Suprapubic skin (tissue), 4 donors: ENCODE results near the gene CHN2. TPM values are rescaled to one million over a fixed set of nuclear protein-coding genes. Genes with fewer than 3 reads are reported as not detected.

Experiments
- DNase-seq, 2 donors: peaks; one replicate each; pipeline ENCODE4 v3.0.0-alpha.2; 2019; ENCODE audit warnings: low spot score in 2 of 2
- H3K27ac ChIP-seq: fragments of 200-600 bp; sonication (generic); one replicate; pipeline ENCODE4 v1.5.1; 2019
- H3K27me3 ChIP-seq: fragments of 200-600 bp; sonication (generic); one replicate; pipeline ENCODE4 v1.5.1; 2019
- H3K36me3 ChIP-seq: fragments of 200-600 bp; sonication (generic); one replicate; pipeline ENCODE4 v1.5.1; 2019
- H3K4me1 ChIP-seq: fragments of 200-600 bp; sonication (generic); one replicate; pipeline ENCODE4 v1.5.1; 2019
- H3K4me3 ChIP-seq: fragments of 200-600 bp; sonication (generic); one replicate; pipeline ENCODE4 v1.5.1; 2019; ENCODE audit warnings: mild to moderate bottlenecking
- H3K9me3 ChIP-seq: fragments of 200-600 bp; sonication (generic); one replicate; pipeline ENCODE4 v1.5.1; 2019
- EP300 ChIP-seq: sonication (generic); formaldehyde crosslinking; IDR thresholded peaks from one replicate; pipeline ENCODE4 v1.6.1; 2017; ENCODE audit warnings: antibody characterized with exemption
- POLR2A ChIP-seq, 2 donors: fragments of 450-650 bp; IDR thresholded peaks; one replicate each; pipeline ENCODE4 v1.6.1; 2017; ENCODE audit warnings: antibody characterized with exemption in 2 of 2, mild to moderate bottlenecking in 2 of 2, moderate library complexity in 2 of 2
- POLR2AphosphoS5 ChIP-seq, 3 donors: sonication (generic); formaldehyde crosslinking; IDR thresholded peaks; one replicate each; pipeline ENCODE4 v1.6.1; 2017; ENCODE audit warnings: antibody characterized with exemption in 3 of 3
- WGBS: methylation state at CpG from one replicate; pipeline ENCODE4 v1.1.5; 2018; 5-methylcytosine and 5-hydroxymethylcytosine counted together
- total RNA-seq, 4 donors: library from RNA; depleted of rRNA; stranded (reverse); fragments of >200 nt; gene quantifications; one replicate each; pipeline ENCODE4 v1.1.0, GENCODE V29; 2016
- TF ChIP-seq, protein P1 (sequence below), 2 donors: fragments of 200-600 bp in 1 of 2; fragments of 450-650 bp in 1 of 2; sonication (generic) in 1 of 2; IDR thresholded peaks; one replicate each; pipeline ENCODE4 v1.5.1; 2016 to 2019; ENCODE audit warnings: antibody characterized with exemption in 2 of 2, mild to moderate bottlenecking in 1 of 2, moderate library complexity in 1 of 2

CHN2 gene
- total RNA-seq, 4 donors from 2014 or later = 3.3 to 9.6 (median 6.2) TPM

DNA sequence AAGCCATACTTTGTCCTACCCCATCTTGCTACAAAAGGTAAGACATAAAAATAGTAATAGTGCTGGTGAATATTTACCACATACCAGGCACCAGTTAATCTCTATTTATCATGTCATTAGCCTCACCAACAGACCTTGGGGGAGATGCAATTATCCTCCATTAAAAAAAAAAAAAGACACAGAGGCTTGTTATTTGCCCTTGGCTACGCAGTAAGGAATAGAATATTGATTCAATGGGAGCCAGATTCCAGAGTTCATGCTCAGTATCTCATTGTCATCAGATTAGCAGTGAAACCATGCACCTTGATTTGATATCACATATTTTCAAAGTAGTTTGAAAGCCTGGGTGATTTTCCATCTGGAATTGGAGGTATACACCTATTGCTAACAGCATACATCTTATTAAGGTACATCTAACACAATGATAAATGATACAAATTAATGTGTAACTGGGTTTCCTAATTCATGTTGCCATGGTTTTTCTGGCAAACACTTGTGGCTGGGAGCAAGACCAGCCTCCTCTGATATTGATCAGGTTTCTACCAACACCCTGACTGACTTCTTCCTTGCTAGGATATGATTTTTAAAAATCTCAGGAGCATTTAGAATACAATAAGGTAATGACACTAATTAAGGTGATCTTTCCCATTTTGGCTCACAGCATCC, 301.9 kb downstream of the CHN2 start:
- H3K4me3 ChIP-seq = no peak overlapping the region

DNA sequence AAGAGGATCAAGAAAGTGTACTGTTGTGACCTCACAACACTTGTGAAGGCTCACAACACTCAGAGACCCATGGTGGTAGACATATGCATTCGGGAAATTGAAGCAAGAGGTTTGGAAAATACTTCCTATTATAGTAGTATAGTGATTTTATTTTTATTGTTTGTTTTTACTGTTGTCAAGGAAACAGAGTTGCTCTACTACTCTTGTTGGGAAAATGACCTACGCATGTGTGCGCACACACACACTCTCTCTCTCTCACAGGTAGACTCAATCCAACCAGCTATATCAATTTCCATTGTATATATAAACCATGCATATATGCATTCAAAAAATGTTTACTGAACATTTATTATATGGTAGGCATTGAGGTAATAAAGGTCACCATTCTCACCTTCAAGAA, 305.4 kb downstream of the CHN2 start:
- Histone ChIP-seq H3K4me3 (no peak overlapping the region), H3K27ac (no peak overlapping the region), H3K9me3 (no peaks in the 10 kb centered on the region), H3K27me3 (no peaks in the 10 kb centered on the region), H3K36me3 (no peaks in the 10 kb centered on the region), H3K4me1 (no peaks in the 10 kb centered on the region)
- DNase-seq = no peak
- TF ChIP-seq POLR2A (IDR thresholded peaks at IDR 0.05) = no peak
- TF ChIP-seq, protein P1, sequence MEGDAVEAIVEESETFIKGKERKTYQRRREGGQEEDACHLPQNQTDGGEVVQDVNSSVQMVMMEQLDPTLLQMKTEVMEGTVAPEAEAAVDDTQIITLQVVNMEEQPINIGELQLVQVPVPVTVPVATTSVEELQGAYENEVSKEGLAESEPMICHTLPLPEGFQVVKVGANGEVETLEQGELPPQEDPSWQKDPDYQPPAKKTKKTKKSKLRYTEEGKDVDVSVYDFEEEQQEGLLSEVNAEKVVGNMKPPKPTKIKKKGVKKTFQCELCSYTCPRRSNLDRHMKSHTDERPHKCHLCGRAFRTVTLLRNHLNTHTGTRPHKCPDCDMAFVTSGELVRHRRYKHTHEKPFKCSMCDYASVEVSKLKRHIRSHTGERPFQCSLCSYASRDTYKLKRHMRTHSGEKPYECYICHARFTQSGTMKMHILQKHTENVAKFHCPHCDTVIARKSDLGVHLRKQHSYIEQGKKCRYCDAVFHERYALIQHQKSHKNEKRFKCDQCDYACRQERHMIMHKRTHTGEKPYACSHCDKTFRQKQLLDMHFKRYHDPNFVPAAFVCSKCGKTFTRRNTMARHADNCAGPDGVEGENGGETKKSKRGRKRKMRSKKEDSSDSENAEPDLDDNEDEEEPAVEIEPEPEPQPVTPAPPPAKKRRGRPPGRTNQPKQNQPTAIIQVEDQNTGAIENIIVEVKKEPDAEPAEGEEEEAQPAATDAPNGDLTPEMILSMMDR (IDR thresholded peaks at IDR 0.05) = no peak
- TF ChIP-seq POLR2AphosphoS5 (IDR thresholded peaks at IDR 0.05) = no peak
- TF ChIP-seq EP300 = no peak
- WGBS = 85% methylated on average over 3 of the region's 3 CpGs

More for the DNA sequence above, 301.9 kb downstream of the CHN2 start:
- Histone ChIP-seq H3K36me3 (no peaks in the 10 kb centered on the region), H3K4me1 (no peaks in the 10 kb centered on the region), H3K9me3 (no peaks in the 10 kb centered on the region), H3K27me3 (no peaks in the 10 kb centered on the region), H3K27ac (no peak overlapping the region)
- TF ChIP-seq POLR2A (IDR thresholded peaks at IDR 0.05) (no peak), POLR2AphosphoS5 (IDR thresholded peaks at IDR 0.05) (no peak), EP300 (no peak)
- TF ChIP-seq, protein P1 (IDR thresholded peaks at IDR 0.05) = no peak
- 83% methylated on average over 1 of the region's 1 CpG for WGBS
- no peak for DNase-seq

DNA sequence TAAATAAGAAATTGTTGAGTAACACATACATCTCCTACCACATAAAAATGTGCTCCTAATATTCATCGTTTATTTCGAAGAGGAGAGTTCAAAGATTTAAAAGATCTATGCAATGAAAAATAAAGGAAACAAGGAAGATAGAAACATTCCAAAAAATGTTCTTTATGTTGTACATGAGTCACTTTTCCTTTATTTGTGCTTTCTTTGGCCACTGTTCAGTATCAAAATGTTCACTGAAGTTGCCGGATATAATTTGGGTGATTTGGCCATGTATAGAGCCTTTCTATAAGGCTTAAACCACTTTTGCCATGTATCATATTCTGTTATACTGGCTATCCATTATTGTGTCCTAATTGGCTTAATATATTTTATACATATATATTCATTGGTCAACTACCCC, 306.1 kb downstream of the CHN2 start:
- DNase-seq = no peak
- H3K4me1 ChIP-seq = no peaks in the 10 kb centered on the region
- H3K4me3 ChIP-seq = no peak overlapping the region
- 94% methylated on average over 3 of the region's 3 CpGs for WGBS
- no peak for TF ChIP-seq POLR2A (IDR thresholded peaks at IDR 0.05)
- TF ChIP-seq, protein P1 (IDR thresholded peaks at IDR 0.05) = no peak
- no peak for TF ChIP-seq POLR2AphosphoS5 (IDR thresholded peaks at IDR 0.05)
- no peak for TF ChIP-seq EP300
- no peaks in the 10 kb centered on the region for H3K9me3 ChIP-seq
- H3K27ac ChIP-seq = no peak overlapping the region
- no peaks in the 10 kb centered on the region for H3K36me3 ChIP-seq
- no peaks in the 10 kb centered on the region for H3K27me3 ChIP-seq

DNA sequence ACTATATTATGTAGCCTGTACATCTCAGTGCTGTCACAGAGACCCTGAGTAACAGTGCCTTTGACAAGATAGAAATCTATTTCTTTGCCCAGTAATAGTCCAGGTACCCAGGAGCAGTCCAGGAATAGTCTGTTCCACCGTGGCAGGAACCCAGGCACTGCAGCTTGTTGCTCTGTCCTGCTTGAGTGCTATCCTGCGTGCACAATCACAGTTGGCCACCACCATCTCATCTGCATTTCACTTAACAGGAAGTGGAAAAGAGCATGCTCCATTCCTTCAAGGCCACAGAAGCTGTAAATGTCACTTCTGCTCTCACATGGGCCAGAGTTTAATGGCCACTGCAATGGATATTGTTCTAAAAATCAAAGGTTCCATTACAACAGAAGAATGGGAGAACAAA, 307.6 kb downstream of the CHN2 start:
- Histone ChIP-seq H3K9me3 (no peaks in the 10 kb centered on the region), H3K36me3 (no peaks in the 10 kb centered on the region), H3K27me3 (no peaks in the 10 kb centered on the region), H3K4me3 (no peak overlapping the region), H3K4me1 (no peaks in the 10 kb centered on the region), H3K27ac (no peak overlapping the region)
- DNase-seq = no peak
- TF ChIP-seq POLR2A (IDR thresholded peaks at IDR 0.05) = no peak
- no peak for TF ChIP-seq POLR2AphosphoS5 (IDR thresholded peaks at IDR 0.05)
- TF ChIP-seq EP300 = no peak
- TF ChIP-seq, protein P1 (IDR thresholded peaks at IDR 0.05) = no peak
- 86% methylated on average over 2 of the region's 2 CpGs for WGBS

DNA sequence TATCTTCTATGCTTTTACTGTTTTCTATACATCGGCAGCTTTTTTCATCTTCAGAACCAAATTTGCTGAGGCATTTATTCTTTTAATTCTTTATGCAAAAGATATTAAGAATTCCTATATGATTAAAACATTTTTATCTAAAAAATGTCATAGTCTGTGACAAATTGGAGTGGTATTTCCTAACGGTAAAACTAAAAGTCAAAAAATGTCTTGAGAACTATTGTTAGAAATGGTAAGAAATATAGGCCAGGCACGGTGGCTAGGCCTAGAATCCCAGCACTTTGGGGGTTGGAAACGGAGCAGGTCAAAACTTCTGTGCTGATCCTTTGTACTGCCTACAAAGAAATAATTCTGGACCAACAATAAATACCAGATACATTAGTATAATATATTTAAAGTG, 311.4 kb downstream of the CHN2 start:
- H3K36me3 ChIP-seq = peaks cover 11% of the 10 kb centered on the region
- H3K9me3 ChIP-seq = no peaks in the 10 kb centered on the region
- 89% methylated on average over 4 of the region's 4 CpGs for WGBS

More for the DNA sequence above, 311.4 kb downstream of the CHN2 start:
- no peak for DNase-seq
- Histone ChIP-seq H3K27ac (no peak overlapping the region), H3K27me3 (no peaks in the 10 kb centered on the region), H3K4me3 (no peak overlapping the region), H3K4me1 (no peaks in the 10 kb centered on the region)
- TF ChIP-seq, protein P1 (IDR thresholded peaks at IDR 0.05) = no peak
- TF ChIP-seq EP300 (no peak), POLR2AphosphoS5 (IDR thresholded peaks at IDR 0.05) (no peak), POLR2A (IDR thresholded peaks at IDR 0.05) (no peak)
